Nephron (organoid): ENCODE results near the gene GALNTL6.

Source experiments
- H3K27ac Mint-ChIP-seq, 3 experiments: 2 replicates each; pipeline ENCODE4 v1.8.0; 2020; ENCODE audit warnings: mixed read lengths in 3 of 3, mild to moderate bottlenecking in 2 of 3, moderate library complexity in 1 of 3
- H3K27me3 Mint-ChIP-seq: 2 replicates; pipeline ENCODE4 v1.8.0; 2021; ENCODE audit warnings: low read depth, mild to moderate bottlenecking, moderate library complexity, mixed read lengths
- H3K36me3 Mint-ChIP-seq: 2 replicates; pipeline ENCODE4 v1.8.0; 2020; ENCODE audit warnings: low read depth, mixed read lengths
- H3K4me1 Mint-ChIP-seq: 2 replicates; pipeline ENCODE4 v1.8.0; 2020; ENCODE audit warnings: mixed read lengths
- H3K4me3 Mint-ChIP-seq, 3 experiments: 2 replicates each; pipeline ENCODE4 v1.8.0; 2020; ENCODE audit warnings: mild to moderate bottlenecking in 3 of 3, mixed read lengths in 3 of 3, moderate library complexity in 2 of 3
- H3K9me3 Mint-ChIP-seq: 2 replicates; pipeline ENCODE4 v1.8.0; 2020; ENCODE audit warnings: mixed read lengths
- CTCF ChIP-seq, 3 experiments: fragments of 200-600 bp; sonication (generic); IDR thresholded peaks; one replicate each; pipeline ENCODE4 v1.5.0; 2021; ENCODE audit warnings: antibody characterized with exemption in 3 of 3; ENCODE audit not compliant: unreplicated experiment in 3 of 3

Gene GALNTL6

DNA sequence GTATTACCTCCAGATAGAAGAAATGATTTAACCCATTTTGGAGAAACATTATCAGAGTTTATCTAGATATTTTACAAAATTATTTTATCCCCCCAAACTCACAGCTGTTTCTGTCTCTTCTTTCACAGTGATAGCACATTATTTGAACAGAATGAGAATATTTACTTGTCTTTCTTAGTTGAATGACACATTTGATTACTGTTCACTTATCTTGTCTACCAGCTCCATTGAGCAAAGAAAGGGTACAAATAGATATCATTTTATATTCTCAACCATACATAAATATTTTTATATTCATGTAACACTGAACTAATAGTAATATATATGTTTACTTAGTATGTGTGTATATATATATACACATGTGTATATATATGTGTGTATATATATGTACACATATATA is 364.2 kb downstream of the GALNTL6 start:
- no peaks in the 10 kb centered on the region for H3K4me1 Mint-ChIP-seq
- H3K36me3 Mint-ChIP-seq, result no peaks in the 10 kb centered on the region
- no peaks in the 10 kb centered on the region for H3K27me3 Mint-ChIP-seq
- H3K9me3 Mint-ChIP-seq, result no peaks in the 10 kb centered on the region
- no peak overlapping the region for H3K27ac Mint-ChIP-seq
- no peak overlapping the region for H3K4me3 Mint-ChIP-seq
- TF ChIP-seq CTCF (IDR thresholded peaks at IDR 0.05; ENCODE audit: unreplicated experiment in 3 of 3), result no peak

- H3K4me1 Mint-ChIP-seq, result no peaks in the 10 kb centered on the region
- H3K27ac Mint-ChIP-seq, result no peak overlapping the region
- TF ChIP-seq CTCF (IDR thresholded peaks at IDR 0.05; ENCODE audit: unreplicated experiment in 3 of 3), result no peak
- no peaks in the 10 kb centered on the region for H3K36me3 Mint-ChIP-seq
- no peaks in the 10 kb centered on the region for H3K27me3 Mint-ChIP-seq
- no peak overlapping the region for H3K4me3 Mint-ChIP-seq
- no peaks in the 10 kb centered on the region for H3K9me3 Mint-ChIP-seq
Measured at GRCh38 chr4:172188248-172188988, 375.2 kb downstream of the GALNTL6 start.

- H3K36me3 Mint-ChIP-seq, result no peaks in the 10 kb centered on the region
- no peaks in the 10 kb centered on the region for H3K9me3 Mint-ChIP-seq
- no peaks in the 10 kb centered on the region for H3K4me1 Mint-ChIP-seq
- H3K4me3 Mint-ChIP-seq, result no peak overlapping the region
- H3K27me3 Mint-ChIP-seq, result no peaks in the 10 kb centered on the region
- TF ChIP-seq CTCF (IDR thresholded peaks at IDR 0.05; ENCODE audit: unreplicated experiment in 3 of 3), result peak; percentile 62 to 67 (median 65)
- H3K27ac Mint-ChIP-seq, result no peak overlapping the region
Measured at GRCh38 chr4:172202480-172203076, 389.4 kb downstream of the GALNTL6 start.

DNA sequence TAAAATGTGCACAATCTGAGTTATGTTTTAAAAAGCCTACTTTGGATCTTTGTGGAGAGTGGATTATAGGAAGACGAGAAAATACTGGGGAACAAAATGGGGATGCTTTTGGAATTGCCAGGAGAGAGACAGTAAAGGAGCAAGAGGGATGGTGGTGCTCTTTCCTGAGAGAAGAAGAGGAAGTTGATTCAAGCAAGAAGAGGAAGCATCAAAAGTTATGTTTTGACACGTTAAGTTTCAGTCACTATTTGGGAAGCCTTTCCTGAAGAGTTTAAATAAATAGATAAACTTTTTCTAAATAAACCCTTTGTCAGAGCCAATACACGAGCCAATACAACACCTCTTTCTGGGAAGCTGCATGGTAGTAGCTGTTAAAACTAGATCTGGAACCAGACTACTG is 394.1 kb downstream of the GALNTL6 start:
- Mint-ChIP-seq H3K4me1 (no peaks in the 10 kb centered on the region), H3K27me3 (no peaks in the 10 kb centered on the region), H3K9me3 (no peaks in the 10 kb centered on the region), H3K4me3 (no peak overlapping the region), H3K36me3 (no peaks in the 10 kb centered on the region), H3K27ac (no peak overlapping the region)
- TF ChIP-seq CTCF (IDR thresholded peaks at IDR 0.05; ENCODE audit: unreplicated experiment in 3 of 3), result no peak

DNA sequence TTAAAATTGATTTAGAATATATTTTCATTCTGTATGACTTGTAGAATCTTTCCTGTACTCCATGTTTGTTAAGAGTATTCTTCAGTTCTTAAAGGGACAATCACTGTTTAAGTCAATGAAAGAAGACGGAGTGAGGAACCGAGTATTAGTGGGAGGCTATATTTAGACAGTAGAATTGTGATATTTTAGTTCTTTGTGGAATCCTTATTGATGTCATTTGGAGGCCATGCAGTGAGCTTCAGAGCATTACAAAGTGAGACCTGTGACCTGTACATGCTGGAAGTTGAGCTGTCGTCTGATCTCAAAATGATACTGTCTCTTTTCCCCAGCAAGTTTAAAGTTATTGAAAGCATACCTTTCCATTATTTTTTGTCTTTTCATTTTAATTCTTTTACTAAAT is 394.7 kb downstream of the GALNTL6 start:
- Mint-ChIP-seq H3K27ac (no peak overlapping the region), H3K4me3 (no peak overlapping the region), H3K4me1 (no peaks in the 10 kb centered on the region), H3K9me3 (no peaks in the 10 kb centered on the region), H3K36me3 (no peaks in the 10 kb centered on the region), H3K27me3 (no peaks in the 10 kb centered on the region)
- TF ChIP-seq CTCF (IDR thresholded peaks at IDR 0.05; ENCODE audit: unreplicated experiment in 3 of 3), result no peak

DNA sequence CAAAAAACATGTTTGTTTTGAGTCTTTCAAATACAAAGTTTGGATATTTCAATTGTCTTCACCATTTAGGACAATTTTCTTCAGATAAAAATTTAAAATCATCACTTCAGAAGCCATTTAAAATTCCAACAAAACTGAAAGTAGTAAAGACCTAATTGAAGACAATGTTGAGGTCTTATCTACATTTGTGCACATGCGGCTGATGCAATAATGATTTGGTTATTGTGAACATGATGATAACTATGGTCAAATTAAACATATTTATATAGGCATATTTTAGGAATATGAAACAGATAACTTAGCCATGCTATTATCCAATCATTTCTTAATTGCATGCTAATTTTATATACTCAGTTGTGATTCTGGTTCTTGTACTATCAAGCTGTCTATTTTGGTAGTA is 407.5 kb downstream of the GALNTL6 start:
- Mint-ChIP-seq H3K4me1 (no peaks in the 10 kb centered on the region), H3K4me3 (no peak overlapping the region), H3K9me3 (no peaks in the 10 kb centered on the region), H3K27ac (no peak overlapping the region), H3K27me3 (no peaks in the 10 kb centered on the region), H3K36me3 (no peaks in the 10 kb centered on the region)
- no peak for TF ChIP-seq CTCF (IDR thresholded peaks at IDR 0.05; ENCODE audit: unreplicated experiment in 3 of 3)
